CD4-positive, alpha-beta T cell (primary cell): ENCODE results near the gene RSPH9. TPM values are rescaled to one million over a fixed set of nuclear protein-coding genes. Genes with fewer than 3 reads are reported as not detected.

ENCODE experiments used
- ATAC-seq: fragments of 200-7000 bp; cut with Tn5 transposase; one replicate; pipeline ENCODE4 v1.10.0; 2022; ENCODE audit warnings: mild to moderate bottlenecking; ENCODE audit not compliant: poor library complexity
- CTCF ChIA-PET: fragments of 350-600 bp; sonication (Branson Sonifier 250); formaldehyde crosslinking; loops from one replicate; lab custom pipeline; 2021; ENCODE audit warnings: antibody characterized with exemption, inconsistent platforms; lab: Charles Lee
- POLR2A ChIA-PET: fragments of 350-600 bp; sonication (Branson Sonifier 250); formaldehyde crosslinking; loops from one replicate; lab custom pipeline; 2021; ENCODE audit warnings: antibody characterized with exemption, inconsistent platforms; lab: Charles Lee
- DNase-seq, 14 experiments: peaks; one replicate each; pipeline ENCODE4 v3.0.0-alpha.2; 2013 to 2020; ENCODE audit warnings: mixed read lengths in 2 of 14
- H3K27ac ChIP-seq, 2 donors: one replicate each; pipeline versions ENCODE4 v1.5.1 to v1.7.0; 2013; ENCODE audit warnings: low read length in 2 of 2, low read depth in 1 of 2, mild to moderate bottlenecking in 1 of 2
- H3K27me3 ChIP-seq, 2 experiments: 1 replicate in 1 of 2; 2 replicates in 1 of 2; pipeline versions ENCODE4 v1.6.1 to v1.7.0; 2013; ENCODE audit warnings: low read length in 2 of 2, control low read depth in 1 of 2, mild to moderate bottlenecking in 1 of 2, moderate library complexity in 1 of 2; ENCODE audit not compliant: insufficient read depth in 2 of 2, control insufficient read depth in 1 of 2
- H3K36me3 ChIP-seq: one replicate; pipeline ENCODE4 v1.6.1; 2013; ENCODE audit warnings: low read length, control low read depth; ENCODE audit not compliant: insufficient read depth
- H3K4me1 ChIP-seq: one replicate; pipeline ENCODE4 v1.6.1; 2013; ENCODE audit warnings: low read length, control low read depth; ENCODE audit not compliant: insufficient read depth
- H3K4me3 ChIP-seq: one replicate; pipeline ENCODE4 v1.5.1; 2013; ENCODE audit warnings: mild to moderate bottlenecking, low read length, moderate library complexity
- H3K9me3 ChIP-seq, 2 experiments: 1 replicate in 1 of 2; 2 replicates in 1 of 2; pipeline versions ENCODE4 v1.6.1 to v1.7.0; 2013; ENCODE audit warnings: low read length in 2 of 2, mild to moderate bottlenecking in 2 of 2, control low read depth in 1 of 2, moderate library complexity in 1 of 2; ENCODE audit not compliant: control insufficient read depth in 1 of 2, insufficient read depth in 1 of 2
- H3K27ac Mint-ChIP-seq: one replicate; pipeline ENCODE4 v1.8.0; 2020; ENCODE audit warnings: mixed read lengths
- H3K27me3 Mint-ChIP-seq: one replicate; pipeline ENCODE4 v1.8.0; 2021; ENCODE audit warnings: mixed read lengths
- H3K36me3 Mint-ChIP-seq: one replicate; pipeline ENCODE4 v1.8.0; 2021; ENCODE audit warnings: low read depth, mixed read lengths
- H3K4me1 Mint-ChIP-seq: one replicate; pipeline ENCODE4 v1.8.0; 2021; ENCODE audit warnings: low read depth, mixed read lengths
- H3K4me3 Mint-ChIP-seq: one replicate; pipeline ENCODE4 v1.8.0; 2020; ENCODE audit warnings: mild to moderate bottlenecking, mixed read lengths
- H3K9me3 Mint-ChIP-seq: one replicate; pipeline ENCODE4 v1.8.0; 2020; ENCODE audit warnings: mixed read lengths
- CTCF ChIP-seq: fragments of 200-600 bp; IDR thresholded peaks from one replicate; pipeline ENCODE4 v1.8.0; 2022; ENCODE audit warnings: antibody characterized with exemption, mild to moderate bottlenecking
- intact Hi-C, 2 experiments: fragments of 100-400 bp; cut with DNase I in 1 of 2; cut with micrococcal nuclease in 1 of 2; formaldehyde crosslinking; loops; one replicate each; pipeline versions ENCODE4 v1.15.1 to v1.9.0; 2023 to 2025; cut with DNase I, micrococcal nuclease
- total RNA-seq, 174 experiments: library from RNA in 2 of 174; stranded (reverse) in 2 of 174; gene quantifications; one replicate each; pipeline ENCODE4 v1.2.3 and lab custom pipeline; 2021 to 2026

Gene RSPH9
- total RNA-seq, 2 experiments from 2014 or later = not detected

DNA sequence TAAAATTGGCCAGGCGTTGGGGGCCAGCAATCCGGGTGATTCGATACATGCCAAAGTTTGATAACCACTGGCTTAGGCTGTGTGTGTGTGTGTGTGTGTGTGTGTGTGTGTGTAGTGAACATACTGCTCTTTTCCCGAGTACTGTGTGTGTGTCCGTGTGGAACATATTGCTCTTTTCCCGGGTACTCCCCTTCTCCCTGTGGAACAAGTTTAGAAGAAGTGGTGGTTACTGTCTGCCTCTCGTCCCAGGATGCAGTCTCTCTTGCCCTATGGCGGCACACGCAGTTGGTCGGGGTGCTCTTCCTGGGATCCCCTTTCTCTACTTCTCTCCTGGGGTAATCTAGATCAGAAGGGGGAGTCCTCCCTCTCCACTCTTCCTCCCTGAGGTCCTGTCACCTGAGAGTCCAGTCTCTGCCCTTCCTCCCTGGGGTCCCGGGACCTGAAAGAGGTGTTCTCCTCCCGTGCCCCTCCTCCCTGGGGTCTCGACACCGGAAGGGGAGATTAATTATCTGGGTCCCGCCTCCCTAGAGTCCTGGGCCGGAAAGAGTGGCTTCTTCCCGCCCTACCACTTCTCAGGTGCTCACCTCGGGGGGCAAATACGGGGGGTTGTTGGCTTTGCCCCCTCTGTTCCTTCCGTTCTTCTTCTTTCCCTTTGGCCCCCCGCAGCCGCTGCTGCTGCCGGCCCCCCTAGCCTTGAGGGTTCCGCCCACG, 16.3 kb upstream of the RSPH9 start:
- Histone ChIP-seq H3K9me3 (no peaks in the 10 kb centered on the region), H3K4me1 (peaks cover 40% of the 10 kb centered on the region), H3K36me3 (peaks cover 28% of the 10 kb centered on the region), H3K27ac (peak overlapping the region; percentile 75 to 87), H3K4me3 (peak overlapping the region; percentile 92), H3K27me3 (no peaks in the 10 kb centered on the region)
- intact Hi-C loops = loop anchor here in 1 of 2 experiments (2.0 to 5.0 kb wide), 8 partner anchors 54 to 1891 kb away; partner anchors contain the start of genes ABCC10, CUL7, POLR1C and TFEB
- TF ChIP-seq CTCF = no peak
- peak; percentile 22 to 72 (median 41) for DNase-seq
- peak overlapping the region; percentile 98 for H3K4me3 Mint-ChIP-seq
- CTCF ChIA-PET = interaction anchor here (1.1 to 1.9 kb wide), 3 partner anchors 20 to 399 kb away, joined by 3 to 7 read pairs (median 4); partner anchors contain the start of gene DNPH1
- POLR2A ChIA-PET = interaction anchor here (0.5 to 1.7 kb wide), 17 partner anchors 8 to 857 kb away, joined by 3 to 10 read pairs (median 3); partner anchors contain the start of genes ABCC10, CNPY3, KLHDC3 and MEA1
- peaks cover 40% of the 10 kb centered on the region for H3K36me3 Mint-ChIP-seq
- no peaks in the 10 kb centered on the region for H3K9me3 Mint-ChIP-seq
- H3K4me1 Mint-ChIP-seq = peaks cover 38% of the 10 kb centered on the region
- peak overlapping the region; percentile 94 for H3K27ac Mint-ChIP-seq
- peak; percentile 37 for ATAC-seq
- no peaks in the 10 kb centered on the region for H3K27me3 Mint-ChIP-seq

DNA sequence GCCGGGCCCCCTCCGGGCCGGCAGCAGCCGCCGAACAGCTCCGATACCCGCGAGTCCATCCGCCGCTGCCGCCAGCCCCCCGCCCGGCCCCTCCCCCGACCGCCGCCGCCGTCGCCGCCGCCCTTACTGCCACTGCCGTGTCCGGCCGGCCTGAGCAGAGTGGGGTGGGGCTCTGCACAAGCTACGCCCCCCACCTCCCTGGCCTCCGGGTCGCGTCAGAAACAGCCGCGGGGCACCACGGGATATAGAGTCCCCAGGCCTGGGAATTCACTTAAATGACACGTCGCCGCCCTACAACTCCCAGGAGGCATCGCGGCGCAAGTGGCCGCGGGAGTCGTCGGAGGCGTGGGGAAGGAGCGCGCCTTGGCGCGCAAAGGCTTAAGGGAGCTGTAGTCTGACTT, 15.7 kb upstream of the RSPH9 start, which contains the start of gene GTPBP2:
Gene GTPBP2, minus strand, starts transcription at position 161 of the 401 bp plus-strand sequence. Its CDS starts 102 bp downstream, at position 59.
- H3K4me1 ChIP-seq = peaks cover 40% of the 10 kb centered on the region

More for the DNA sequence above, 15.7 kb upstream of the RSPH9 start, which contains the start of gene GTPBP2:
- Histone ChIP-seq H3K27ac (peak within 1 kb of the TSS; percentile 86 to 90), H3K9me3 (no peaks in the 10 kb centered on the region), H3K27me3 (no peaks in the 10 kb centered on the region), H3K4me3 (peak within 1 kb of the TSS; percentile 92), H3K36me3 (peaks cover 23% of the 10 kb centered on the region)
- Mint-ChIP-seq H3K27ac (peak within 1 kb of the TSS; percentile 94), H3K9me3 (no peaks in the 10 kb centered on the region), H3K27me3 (no peaks in the 10 kb centered on the region), H3K36me3 (peaks cover 34% of the 10 kb centered on the region), H3K4me1 (peaks cover 38% of the 10 kb centered on the region), H3K4me3 (peak within 1 kb of the TSS; percentile 98)
- ATAC-seq (peak; percentile 86), DNase-seq (peak; percentile 86 to 98 (median 94))
- no peak for TF ChIP-seq CTCF
- CTCF ChIA-PET = interaction anchor here (0.6 to 1.7 kb wide), 5 partner anchors 21 to 684 kb away, joined by 3 to 7 read pairs (median 3); partner anchors contain the start of genes AARS2 and DNPH1
- intact Hi-C loops = loop anchor here in 1 of 2 experiments (2.0 to 5.0 kb wide), 8 partner anchors 54 to 1892 kb away; partner anchors contain the start of genes ABCC10, CUL7, POLR1C and TFEB
- POLR2A ChIA-PET = interaction anchor here (0.5 to 1.7 kb wide), 28 partner anchors 9 to 1842 kb away, joined by 3 to 16 read pairs (median 4); partner anchors contain the start of genes ABCC10, BYSL, CNPY3 and HSP90AB1
